Activated naive CD4-positive, alpha-beta T cell treated with Interleukin-2 at 50 U/mL for 16 hours (primary cell): Measurements from ENCODE around the gene HFE.
A peak's percentile ranks its signal among the peaks of the same experiment; 100 is the strongest.
"Not testable (repeated sequence)": the region's sequence is repeated elsewhere in the genome, so short reads cannot be mapped to it uniquely, and the experiment has no call there.

ENCODE experiments used
- DNase-seq: peaks from one replicate; pipeline ENCODE4 v3.0.0-alpha.2; 2020

The HFE gene, protein sequence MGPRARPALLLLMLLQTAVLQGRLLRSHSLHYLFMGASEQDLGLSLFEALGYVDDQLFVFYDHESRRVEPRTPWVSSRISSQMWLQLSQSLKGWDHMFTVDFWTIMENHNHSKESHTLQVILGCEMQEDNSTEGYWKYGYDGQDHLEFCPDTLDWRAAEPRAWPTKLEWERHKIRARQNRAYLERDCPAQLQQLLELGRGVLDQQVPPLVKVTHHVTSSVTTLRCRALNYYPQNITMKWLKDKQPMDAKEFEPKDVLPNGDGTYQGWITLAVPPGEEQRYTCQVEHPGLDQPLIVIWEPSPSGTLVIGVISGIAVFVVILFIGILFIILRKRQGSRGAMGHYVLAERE

DNA sequence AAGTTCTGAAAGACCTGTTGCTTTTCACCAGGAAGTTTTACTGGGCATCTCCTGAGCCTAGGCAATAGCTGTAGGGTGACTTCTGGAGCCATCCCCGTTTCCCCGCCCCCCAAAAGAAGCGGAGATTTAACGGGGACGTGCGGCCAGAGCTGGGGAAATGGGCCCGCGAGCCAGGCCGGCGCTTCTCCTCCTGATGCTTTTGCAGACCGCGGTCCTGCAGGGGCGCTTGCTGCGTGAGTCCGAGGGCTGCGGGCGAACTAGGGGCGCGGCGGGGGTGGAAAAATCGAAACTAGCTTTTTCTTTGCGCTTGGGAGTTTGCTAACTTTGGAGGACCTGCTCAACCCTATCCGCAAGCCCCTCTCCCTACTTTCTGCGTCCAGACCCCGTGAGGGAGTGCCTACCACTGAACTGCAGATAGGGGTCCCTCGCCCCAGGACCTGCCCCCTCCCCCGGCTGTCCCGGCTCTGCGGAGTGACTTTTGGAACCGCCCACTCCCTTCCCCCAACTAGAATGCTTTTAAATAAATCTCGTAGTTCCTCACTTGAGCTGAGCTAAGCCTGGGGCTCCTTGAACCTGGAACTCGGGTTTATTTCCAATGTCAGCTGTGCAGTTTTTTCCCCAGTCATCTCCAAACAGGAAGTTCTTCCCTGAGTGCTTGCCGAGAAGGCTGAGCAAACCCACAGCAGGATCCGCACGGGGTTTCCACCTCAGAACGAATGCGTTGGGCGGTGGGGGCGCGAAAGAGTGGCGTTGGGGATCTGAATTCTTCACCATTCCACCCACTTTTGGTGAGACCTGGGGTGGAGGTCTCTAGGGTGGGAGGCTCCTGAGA lies at the start of gene HFE:
Gene HFE (plus strand): TSS at position 146 of the 832 bp plus-strand sequence. CDS start 12 bp downstream, at position 158.
- DNase-seq, result peak; percentile 32

DNA sequence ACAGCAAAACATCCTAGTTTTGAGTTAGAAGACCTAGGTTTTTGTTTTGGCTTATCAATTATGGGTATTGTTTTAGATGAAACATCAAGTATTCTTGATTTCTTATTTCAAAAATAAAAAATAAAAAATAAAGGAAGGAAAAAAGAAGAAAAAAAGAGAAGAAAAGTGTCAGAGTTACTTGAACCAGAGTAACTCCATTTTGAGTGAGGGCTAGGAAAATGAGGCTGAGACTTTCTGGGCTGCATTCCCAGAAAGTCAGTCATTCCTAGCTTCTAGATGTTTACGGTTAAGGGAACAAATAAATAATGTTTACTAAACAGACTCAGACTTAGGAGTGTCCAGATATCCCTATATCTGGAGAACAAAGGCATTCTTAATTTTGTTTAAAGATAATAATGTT lies 45.3 kb upstream of the HFE start:
- DNase-seq, result no peak

DNA sequence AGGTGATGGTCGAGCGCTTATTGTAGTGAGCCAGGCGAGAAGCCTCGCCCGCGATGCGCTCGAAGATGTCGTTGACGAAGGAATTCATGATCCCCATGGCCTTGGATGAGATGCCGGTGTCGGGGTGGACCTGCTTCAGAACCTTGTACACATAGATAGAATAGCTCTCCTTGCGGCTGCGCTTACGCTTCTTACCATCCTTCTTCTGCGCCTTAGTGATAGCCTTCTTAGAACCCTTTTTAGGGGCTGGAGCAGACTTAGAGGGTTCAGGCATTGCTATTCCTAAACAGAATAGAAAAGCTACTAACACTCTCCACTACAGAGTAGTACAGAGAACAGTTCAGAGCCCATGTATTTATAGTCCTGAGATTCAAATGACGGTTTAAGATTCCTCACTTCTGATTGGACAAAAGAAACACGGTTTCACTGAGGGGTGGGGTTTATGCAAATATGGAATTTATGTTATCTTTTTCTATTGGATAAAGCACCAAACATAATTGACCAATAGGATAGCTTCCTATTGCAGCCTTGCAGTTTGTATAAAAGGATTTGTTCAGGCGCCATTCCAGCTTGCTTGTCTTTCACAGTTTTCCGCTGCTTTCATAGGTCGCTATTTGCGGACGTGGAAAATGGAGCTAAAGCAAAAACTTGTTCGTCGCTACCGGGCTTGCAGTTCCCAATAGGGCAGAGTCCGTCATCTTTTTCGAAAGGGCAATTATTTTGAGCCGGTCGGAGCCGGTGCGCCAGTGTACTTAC lies 43.7 kb upstream of the HFE start:
- DNase-seq, result peak; percentile 62

DNA sequence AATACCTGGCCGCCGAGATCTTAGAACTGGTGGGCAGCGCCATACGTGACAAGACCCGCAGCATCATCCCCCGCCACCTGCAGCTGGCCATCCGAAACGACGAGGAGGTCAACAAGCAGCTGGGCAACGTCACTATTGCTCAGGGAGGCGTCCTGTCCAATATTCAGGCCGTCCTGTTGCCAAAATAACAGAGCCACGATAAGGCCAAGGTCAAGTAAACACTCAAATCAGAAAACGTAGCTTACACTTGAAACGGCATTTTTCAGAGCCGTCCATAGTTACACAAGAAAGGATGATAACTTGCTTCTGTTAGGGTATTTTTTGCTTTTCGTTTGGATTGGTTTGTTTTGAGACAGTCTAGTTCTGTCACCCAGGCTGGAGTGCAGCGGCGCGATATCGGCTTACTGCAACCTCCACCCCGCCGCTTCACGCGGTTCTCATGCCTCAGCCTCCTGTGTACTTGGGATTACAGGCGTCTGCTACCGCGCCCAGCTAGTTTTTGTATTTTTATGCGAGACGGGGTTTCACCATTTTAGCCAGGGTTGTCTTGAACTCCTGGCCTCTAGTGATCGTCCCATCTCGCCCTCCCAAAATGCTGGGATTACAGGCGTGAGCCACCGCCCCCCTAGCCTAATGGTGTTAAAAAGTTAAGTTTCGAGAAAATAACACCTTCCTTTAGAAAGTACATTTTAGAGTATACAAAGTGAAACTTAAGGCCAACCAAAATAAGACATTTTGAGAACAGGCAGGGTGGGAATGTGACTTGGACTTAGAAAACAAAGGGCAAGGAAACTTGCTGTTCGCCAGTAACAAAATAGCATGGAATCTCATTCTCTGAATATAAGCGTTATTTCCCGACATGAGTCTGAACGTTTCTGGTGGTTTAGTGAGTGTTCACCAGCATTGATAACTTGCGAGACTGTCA lies 42.8 kb upstream of the HFE start:
- peak; percentile 35 for DNase-seq

DNA sequence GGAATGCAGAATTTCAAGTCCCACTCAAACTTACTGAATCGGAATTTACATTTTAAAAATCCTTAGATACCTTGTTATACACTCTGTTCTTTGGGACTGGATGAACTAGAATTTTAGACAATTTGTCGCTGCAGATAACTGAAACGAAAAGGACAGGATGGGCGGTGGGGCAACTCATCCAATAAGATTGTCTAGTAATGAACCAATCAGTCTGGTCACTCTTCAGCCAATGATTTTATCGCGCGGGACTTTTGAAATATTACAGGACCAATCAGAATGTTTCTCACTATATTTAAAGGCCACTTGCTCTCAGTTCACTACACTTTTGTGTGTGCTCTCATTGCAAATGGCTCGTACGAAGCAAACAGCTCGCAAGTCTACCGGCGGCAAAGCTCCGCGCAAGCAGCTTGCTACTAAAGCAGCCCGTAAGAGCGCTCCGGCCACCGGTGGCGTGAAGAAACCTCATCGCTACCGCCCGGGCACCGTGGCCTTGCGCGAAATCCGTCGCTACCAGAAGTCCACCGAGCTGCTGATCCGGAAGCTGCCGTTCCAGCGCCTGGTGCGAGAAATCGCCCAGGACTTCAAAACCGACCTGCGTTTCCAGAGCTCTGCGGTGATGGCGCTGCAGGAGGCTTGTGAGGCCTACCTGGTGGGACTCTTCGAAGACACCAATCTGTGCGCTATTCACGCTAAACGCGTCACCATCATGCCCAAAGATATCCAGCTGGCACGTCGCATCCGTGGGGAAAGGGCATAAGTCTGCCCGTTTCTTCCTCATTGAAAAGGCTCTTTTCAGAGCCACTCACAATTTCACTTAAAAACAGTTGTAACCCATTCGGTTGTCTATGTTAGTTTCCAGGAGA lies 41.9 kb upstream of the HFE start:
- peak; percentile 69 for DNase-seq

DNA sequence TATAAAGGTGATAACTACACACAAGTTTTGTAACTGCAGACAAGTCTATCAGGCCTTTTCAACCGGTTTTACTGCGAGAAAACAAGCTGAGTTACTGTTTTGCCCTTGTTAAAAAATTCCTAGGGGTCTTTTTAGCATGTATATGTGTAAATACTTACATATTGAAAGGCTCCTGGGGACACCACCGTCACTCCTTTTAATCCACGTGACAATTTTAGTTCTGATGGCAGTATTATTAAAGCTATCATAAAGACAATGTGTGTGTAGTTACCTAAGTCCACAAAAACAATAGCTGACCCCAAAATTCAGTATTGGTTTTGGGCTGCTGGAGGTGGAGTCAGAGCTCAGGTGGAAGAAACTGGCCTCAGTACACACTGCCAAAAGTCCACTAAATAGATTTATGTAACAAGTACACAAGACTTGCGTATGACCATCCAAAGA lies 41.3 kb upstream of the HFE start:
- no peak for DNase-seq

DNA sequence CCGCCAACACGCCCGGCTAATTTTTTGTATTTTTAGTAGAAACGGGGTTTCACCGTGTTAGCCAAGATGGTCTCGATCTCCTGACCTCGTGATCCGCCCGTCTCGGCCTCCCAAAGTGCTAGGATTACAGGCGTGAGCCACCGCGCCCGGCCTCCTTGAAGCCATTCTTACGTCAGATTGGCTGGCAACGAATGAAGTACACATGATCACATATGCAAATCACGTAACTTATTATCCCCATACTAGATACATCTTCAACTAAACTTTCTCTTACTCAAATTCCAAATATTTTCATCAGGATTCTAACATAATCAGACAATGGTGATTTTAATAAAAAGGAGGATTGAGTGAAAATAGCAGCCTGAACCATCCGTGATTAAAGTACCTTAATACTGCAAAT lies 39.9 kb upstream of the HFE start:
- not testable (repeated sequence) for DNase-seq

DNA sequence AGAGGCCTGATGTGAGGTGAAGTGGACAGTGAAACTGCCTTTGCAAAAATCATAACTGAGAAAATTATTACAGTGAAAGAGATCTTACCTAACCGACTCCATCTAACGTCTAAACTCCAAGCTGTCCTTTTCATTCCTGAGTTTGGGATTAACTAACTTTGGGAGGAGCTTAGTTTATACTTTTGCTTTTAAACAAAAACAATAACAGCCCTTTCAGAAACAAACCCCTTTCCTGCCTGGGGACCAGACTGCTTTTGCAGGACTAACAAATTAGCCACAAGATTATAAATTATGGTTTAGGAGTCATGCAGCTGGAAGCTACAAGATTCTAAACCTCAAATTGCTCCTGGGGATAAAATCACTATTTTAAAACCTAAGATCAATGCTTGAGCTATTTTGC lies 38.6 kb upstream of the HFE start:
- no peak for DNase-seq

DNA sequence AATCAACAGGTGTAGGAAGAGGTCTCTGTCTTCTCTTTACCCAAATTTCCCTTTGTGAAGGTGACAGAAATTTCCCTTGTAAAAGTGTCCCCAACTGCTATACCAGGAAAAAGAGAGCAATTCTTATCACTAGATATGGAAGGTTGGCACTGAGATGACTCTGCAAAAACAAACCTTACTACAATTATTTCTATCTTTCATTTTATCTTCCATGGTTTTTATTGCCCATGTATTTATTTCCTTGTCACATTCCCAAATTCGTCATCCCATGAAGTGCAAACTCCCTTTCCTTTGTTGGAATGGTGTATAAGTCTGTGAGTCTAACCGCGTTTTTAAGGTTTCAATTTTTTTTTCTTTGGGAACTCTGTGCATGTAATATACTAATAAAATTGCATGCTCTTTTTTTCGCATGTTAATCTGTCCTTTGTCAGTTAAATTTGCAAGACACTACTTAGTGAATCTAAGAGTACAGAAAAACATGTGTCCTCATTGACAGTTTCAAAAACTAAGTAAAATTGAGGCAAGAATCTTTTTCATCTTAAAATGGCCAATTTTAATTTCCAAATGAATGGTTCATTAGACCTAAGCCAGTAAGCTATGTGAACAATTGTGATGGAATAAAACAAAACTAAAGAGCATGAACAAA lies 35.4 kb upstream of the HFE start:
- no peak for DNase-seq

DNA sequence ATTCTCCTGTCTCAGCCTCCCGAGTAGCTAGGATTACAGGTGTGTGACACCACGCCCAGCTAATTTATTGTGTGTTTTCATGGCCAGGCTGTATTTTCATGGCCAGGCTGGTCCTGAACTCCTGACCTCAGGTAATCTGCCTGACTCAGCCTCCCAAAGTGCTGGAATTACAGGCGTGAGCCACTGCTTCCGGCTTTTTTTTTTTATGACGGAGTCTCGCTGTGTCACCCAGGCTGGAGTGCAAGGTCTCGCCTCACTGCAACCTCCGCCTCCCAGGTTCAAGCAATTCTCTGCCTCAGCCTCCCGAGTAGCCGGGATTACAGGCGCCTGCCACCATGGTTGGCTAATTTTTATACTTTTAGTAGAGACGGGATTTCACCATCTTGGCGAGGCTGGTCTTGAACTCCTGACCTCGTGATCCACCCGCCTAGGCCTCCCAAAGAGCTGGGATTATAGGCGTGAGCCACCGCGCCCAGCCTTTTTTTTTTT lies 34.4 kb upstream of the HFE start:
- DNase-seq, result not testable (repeated sequence)

DNA sequence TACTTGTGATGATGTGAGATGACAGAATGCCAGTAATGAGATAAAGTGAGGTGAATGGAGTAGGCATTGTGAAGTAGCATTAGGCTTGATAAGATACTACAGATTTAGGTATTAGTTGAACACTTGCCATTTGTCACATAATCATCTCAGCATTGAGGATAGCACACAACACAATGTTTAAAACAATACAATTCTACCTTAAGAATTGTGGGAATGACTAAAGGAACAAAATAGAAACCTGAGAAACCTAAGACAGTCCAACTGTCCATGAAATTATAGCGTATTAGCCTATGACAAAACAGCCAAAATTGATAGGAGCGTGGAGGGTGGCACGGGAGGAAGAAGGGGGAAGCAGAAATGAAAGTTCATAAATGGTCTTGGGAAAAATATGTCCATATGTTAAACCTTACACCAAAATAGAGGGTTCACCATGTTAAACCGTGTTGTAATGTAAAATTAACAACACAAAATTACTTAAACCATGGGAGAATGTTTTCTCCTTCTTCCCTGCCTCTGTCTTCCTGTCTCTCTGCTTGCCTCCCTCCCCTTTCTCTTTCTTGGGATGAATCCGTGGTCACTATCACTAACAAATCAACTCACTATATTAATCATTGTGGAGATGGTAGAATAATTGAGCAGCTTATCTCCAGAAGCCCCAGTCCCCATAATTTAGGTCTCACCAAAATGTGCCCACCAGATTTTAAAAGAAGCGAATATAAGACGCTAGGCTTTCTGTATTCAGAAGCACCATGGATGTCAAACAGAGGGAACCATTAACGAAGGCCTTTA lies 33.0 kb upstream of the HFE start:
- DNase-seq, result no peak

DNA sequence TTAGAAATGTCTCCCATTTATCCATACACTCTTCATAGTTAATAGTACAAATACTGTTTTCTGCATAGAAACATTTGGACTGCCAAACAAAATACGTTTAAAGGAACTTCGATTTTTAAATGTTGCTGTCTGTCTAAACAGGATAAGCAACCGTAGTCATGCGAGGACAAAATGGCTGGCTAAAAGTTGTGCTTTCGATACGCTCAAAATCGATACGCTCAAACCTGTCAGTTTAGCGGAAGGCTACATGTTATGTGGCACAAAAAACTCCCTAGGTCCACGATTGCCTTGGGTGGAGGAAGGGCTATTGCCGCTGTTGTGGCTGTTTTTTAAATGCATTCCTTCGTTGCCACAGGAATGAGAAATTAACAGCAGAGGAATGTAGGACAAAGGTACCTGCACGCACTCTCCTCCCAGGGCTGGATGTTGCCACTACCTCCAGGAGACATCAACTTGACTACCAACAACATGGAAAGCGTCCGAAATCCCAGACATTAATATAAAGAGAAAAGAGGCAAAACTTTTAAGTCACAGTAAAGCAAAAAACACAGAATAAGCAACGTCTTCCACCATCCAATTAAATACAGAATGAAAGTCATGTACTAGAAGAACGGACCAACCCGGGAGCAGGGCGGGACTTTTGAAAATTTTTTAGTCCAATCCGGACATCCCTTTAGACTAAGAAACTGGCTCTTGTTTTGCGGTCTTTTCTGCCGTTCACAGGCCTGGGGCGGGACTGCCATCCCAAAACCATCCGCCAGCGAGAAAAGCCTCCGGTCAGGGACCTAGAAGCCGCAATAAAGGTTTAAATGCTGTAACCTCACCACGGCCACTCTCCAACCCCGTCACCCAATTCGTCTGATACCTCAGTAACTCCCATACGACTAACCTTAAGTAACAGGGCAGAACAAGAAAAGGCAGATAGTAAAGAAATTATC lies 32.2 kb upstream of the HFE start:
- peak; percentile 82 for DNase-seq

DNA sequence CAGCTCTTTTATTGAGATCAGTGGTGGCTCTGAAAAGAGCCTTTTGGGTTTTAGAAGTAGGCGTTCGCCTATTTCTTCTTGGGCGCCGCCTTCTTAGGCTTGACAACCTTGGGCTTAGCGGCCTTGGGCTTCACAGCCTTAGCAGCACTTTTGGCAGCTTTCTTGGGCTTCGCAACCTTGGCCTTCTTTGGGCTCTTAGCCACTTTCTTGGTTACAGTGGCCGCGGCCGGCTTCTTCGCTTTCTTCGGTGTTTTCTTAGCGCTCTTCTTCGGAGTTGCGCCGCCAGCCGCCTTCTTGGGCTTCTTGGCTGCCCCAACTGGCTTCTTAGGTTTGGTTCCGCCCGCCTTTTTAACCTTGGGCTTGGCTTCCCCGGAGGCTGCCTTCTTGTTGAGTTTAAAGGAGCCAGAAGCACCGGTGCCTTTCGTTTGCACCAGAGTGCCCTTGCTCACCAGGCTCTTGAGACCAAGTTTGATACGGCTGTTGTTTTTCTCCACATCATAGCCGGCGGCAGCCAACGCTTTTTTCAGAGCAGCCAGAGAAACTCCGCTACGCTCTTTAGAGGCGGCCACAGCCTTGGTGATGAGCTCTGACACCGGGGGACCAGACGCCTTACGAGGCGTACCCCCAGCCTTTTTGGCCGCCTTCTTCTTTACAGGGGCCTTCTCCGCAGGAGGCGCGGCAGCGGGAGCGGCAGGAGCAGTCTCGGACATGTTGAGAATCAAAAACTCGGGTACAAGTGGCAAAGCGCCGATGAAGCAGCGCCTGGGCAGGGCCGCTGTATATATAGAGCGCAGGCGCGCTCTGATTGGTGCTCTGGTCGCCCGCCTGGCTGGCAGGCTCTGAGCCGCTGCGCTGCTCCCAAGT lies 31.3 kb upstream of the HFE start:
- peak; percentile 85 for DNase-seq

DNA sequence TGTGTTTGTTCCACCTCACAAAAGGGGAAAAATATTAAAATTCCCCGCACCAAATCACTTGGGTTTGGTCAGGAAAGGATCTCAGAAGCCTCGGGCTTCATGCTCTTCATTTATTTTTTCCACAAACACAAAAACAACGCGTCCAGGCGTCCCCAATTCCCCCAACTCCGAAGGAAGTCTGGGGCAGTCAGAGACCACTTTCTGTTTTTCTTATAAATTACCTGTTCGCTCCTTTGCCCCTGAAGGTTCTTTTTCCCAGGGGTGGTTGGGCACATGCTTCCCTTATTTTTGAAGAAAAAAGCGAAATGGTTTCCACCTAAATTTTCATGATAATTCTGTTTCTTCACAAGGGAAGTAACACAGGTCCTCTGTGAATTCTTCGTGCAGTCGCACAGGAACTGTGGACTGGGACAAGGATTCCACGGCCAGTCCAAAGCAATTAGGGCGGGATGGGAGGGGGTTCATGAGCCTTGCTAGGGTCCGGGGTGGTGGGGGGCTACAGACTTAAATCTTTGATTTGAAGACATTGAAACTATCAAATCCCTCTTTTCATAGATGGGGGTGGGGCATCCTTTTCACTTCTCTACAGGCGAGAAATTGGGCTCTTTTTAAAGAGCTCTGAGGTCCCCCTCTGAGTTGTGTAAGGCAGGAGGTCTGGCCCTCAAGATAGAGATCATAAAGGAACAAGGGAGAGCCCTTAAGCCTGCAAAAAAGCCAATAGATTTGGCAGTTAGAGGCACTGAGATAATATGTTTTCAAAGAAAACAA lies 30.5 kb upstream of the HFE start:
- no peak for DNase-seq

DNA sequence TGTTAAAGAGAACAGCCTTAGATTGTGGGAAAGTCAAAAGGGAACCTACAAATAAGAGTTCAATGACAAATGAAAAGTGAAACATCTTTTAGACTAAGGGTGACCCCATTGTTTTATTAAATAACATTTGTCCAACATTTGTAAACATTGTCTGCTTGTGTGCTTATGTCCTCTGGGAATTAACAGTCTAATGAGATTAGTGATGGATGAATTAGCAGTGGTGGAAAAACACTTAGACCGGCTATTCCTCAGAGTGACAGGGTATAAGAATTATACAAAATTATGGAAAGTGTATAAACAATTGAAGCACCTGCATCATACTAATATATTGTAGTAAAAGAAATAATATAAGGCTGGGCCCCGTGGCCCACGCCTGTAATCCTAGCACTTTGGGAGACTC lies 29.3 kb upstream of the HFE start:
- DNase-seq, result no peak

DNA sequence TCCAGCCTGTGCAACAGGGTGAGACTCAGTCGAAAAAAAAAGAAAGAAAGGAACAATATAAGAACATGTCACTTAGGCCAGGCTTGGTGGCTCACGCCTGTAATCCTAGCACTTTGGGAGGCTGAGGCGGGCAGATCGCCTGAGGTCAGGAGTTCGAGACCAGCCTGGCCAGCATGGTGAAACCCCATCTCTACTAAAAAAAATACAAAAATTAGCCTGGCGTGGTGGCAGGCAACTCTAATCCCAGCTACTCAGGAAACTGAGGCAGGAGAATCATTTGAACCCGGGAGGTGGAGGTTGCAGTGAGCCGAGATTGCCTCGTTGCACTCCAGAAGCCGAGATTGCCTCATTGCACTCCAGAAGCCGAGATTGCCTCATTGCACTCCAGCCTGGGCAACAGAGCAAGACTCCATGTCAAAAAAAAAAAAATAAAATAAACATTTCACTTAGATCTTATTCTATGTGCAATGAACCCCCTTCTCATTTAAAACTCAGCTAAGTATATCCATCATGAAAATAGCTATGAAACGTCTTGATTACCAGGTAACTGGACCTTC lies 28.7 kb upstream of the HFE start:
- DNase-seq, result not testable (repeated sequence)
